HG03575 (cell line): ENCODE data around the gene PSMD2.
"Not testable (repeated sequence)": the region's sequence is repeated elsewhere in the genome, so short reads cannot be mapped to it uniquely, and the experiment has no call there.

Experiments
- ATAC-seq: cut with Tn5 transposase; IDR thresholded peaks from one replicate; pipeline ENCODE4 v1.9.1; 2021; ENCODE audit not compliant: unreplicated experiment, insufficient number of reproducible peaks, low FRiP score; ENCODE audit errors: extremely low read depth

PSMD2 gene

DNA sequence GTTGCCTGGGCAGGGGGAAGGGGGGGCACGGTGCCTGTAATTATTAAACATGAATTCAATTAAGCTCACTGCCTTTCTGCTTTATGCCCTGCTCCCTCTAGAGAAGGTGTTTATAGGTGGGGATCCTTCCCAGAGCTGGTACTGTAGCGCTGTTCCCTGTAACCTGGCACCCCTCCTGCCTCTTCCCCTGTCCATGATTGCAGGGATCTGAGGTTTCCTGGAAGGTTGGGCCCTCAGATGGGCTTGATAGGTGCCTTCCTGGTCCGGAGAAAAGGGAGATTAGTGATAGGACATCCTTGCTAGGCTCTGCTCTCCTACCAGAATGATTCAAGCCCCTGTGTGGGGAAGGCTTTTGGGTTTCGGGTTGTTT lies 36.2 kb downstream of the PSMD2 start:
- ATAC-seq: no peak

DNA sequence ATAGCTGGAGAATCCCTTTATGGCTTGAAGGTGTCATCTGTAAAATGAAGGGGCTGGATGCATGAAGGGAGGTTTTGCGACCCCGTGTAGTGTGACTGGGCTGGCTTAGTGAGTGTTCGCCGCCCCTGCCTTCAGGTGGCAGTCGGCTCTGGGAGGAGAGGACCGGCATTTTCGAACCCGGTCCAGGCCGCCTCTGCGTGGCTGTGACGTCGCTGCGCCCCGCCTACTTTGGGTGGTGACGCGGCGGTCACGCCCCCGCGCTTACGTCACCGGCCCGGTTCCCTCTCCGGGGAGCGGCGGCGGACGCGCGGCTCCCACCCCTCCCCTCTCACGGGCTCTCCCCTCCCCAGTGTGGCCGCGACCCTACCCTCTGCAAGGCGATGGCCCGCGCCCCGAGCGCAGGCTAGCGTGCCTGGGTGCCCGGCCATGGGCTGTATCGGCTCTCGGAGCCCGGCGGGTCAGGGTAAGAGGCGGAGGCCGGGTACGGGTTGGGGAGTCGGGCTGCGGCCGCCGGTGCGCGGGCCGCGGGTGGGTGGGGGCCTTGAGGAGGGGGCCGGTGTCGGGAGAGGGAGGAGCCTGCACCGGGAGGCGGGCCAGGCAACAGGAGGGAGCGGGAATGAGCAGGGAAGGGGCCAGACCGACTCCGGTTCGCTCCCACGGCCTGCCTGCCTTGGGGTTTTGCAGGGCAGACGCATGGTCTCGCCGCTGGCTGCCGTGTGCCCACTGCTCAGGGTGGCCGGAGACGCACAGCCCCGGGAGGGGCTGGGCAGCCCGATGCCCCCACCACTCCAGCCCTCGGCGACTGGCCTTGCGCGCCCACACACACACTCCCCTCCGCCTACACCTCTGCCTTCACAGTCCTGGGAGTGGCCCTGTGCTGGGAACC lies 36.9 kb downstream of the PSMD2 start:
- no peak for ATAC-seq

DNA sequence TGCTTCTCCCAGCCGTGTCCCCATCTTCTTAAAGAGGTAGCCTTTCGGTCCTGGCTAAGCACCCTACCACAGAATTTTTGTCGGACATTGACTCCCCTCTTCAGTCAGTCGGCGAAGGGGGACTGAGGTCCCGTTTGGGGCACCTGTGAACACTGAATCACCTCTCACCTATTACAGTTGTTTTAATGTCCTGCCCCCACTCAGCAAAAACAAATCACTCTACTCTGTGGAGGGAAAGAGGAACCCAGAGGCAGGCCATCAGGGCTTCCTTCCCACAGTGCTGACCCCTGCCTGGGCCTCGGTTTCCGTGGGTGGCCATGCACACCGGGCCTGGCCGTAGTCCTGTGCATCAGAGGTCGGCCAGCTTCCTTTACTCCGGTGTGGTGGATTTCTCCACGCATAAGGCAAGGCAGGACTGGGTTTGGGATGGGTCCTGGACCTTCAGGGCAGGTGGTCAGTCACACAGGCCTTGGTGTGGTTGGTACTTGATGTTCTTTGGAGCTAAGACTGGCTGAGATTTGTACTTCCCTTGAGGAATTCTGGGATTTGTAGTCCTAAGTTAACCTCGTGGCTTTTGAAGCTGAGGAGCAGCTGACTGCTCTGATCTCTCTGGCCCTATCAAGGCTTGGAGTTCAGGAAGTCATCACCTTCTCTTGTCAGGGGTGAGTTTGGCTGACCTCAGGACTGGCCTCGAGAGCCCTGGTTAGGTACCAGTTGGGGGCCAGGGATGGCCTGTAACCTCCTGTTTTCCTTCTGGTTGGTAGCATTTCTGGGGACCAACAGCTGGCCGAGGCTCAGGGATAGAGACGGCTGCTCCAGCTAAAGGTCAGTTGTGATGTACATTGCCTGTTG lies 37.7 kb downstream of the PSMD2 start:
- no peak for ATAC-seq

DNA sequence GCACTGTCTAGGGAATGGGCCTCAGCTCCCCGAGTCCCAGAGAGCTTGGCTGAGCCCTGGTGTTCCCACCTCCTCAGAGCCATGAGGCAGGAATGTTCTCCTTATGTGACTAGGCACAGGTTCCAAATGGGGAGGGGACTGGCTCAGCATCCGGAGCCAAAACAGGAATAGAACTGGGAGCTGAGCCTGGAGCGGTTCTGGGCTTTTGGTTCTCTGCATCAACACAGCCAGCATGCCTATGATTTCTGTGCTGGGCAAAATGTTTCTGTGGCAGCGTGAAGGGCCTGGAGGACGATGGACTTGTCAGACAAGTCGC lies 38.3 kb downstream of the PSMD2 start, which contains the start of gene FAM131A:
Gene FAM131A, plus strand, starts transcription at position 202 of the 316 bp plus-strand sequence. Its CDS starts 31 bp downstream, at position 233.
- ATAC-seq: no peak

DNA sequence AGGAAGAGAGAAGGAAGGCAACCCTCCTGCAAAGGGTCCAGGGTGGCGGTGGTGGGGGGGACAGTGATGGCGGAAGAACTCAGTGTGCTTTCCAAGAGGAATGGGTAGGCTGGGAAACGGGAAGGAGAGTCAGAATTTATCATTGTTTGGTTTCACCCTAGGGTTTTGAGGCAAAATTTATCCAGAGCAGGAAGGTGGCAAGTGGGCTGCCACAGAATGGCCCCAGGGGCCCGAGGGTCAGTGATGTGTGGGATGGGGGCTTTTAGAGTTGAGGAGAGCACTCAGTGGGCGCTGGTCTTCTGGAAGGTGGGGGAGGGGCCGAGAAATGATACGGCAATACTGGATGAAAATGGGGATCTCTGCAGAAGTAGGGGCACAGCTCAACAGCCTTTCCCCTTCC lies 38.9 kb downstream of the PSMD2 start:
- no peak for ATAC-seq

DNA sequence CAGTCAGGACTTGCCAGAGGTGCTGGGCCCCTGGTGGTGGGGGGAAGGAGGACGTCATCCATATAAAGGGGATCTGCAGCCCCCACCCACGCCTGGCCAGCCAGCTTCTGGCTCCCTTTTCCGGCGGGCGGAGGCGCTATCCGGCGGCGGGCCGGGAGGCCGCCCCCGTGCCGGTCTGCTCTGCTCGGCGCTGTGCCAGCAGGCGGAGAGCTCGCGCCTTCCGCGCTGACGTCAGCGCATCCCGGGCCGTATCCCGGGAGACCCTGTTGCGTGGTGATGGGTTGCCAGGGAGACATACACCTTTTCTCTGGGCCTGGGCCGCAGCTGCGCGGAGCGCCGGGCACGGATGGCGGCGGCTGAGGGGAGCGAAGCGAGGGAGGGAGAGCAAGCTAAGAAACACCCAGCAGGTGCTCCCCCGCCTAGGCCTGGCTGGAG lies 39.5 kb downstream of the PSMD2 start:
- ATAC-seq: no peak

DNA sequence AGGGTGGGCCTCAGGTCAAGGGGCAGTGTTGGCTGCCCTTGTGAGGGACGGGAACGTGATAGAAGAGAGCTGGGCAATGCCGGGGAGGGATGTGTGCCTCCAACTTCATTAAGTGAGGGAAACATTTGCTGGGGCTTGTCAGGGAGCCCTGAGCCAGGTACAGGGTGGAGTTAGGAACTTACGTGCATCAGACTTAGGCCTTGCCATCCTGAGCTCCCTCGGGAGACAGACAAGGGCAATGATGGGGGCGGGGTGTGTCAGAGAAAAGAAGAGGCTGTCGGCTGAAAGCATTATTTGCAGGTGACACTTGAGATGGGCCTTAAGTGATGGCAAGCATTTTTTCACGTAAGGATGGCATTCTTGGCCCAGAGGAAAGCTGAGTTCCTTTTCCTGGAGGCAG lies 40.0 kb downstream of the PSMD2 start:
- ATAC-seq: no peak

DNA sequence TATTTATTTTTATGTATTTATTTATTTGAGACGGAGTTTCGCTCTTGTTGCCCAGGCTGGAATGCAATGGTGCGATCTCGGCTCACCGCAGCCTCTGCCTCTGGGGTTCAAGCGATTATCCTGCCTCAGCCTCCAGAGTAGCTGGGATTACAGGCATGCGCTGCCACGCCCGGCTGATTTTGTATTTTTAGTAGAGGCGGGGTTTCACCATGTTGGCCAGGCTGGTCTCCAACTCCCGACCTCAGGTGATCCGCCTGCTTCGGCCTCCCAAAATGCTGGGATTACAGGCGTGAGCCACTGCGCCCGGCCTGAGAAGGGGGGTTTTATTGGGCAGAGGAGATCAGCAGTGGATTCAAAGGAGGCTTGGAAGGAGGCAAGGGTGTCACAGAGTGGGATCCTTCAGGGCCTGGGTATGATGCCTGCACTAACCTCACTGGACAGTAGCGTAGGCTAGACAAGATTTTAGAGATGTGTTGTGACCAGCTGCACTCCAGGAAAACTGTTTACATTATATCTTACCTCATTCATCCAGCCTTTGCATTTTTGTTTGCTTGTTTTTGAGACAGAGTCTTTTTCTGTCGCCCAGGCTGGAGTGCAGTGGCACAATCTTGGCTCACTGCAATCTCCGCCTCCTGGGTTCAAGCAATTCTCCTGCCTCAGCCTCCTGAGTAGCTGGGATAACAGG lies 40.6 kb downstream of the PSMD2 start:
- ATAC-seq: not testable (repeated sequence)

DNA sequence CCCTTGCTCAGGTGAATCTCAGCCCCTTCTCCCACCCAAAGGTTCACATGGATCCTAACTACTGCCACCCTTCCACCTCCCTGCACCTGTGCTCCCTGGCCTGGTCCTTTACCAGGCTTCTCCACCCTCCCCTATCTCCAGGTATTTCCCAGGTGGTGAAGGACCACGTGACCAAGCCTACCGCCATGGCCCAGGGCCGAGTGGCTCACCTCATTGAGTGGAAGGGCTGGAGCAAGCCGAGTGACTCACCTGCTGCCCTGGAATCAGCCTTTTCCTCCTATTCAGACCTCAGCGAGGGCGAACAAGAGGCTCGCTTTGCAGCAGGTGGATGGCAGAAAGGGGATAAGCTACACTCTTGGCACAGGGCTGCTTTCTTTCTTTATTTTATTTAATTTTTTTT lies 42.9 kb downstream of the PSMD2 start:
- no peak for ATAC-seq

DNA sequence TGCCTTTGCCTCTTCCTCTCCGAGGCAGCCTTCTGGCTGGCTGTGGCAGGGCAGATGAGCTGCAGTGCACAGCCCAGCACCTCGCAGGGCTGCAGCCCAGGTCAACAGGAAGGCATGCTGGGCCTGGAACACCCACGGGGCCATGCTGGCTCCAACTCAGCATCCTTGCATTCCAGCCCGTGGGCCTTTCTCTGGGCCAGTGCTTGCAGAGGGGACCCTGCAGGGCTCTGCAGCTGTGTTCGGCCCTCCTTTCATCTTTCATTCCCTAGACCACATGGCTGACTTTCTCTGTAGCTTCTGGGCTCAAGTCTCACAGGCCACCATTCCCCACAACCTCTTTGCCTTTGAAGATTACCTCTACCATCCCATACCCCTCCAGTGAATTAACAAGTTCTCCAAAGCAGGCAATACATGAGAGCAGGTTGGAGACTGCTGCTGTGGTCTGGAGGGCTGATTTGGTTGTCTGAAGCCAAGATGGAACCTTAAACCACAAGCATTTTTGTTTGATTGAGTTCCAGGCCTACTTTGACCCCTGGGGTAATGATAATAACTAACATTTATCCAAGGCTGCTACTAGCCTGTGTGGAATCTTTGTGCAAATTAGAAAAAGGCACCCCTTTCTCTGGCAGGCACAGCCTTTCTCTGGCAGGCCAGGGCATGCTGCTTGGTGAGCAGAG lies 44.3 kb downstream of the PSMD2 start:
- ATAC-seq: no peak

DNA sequence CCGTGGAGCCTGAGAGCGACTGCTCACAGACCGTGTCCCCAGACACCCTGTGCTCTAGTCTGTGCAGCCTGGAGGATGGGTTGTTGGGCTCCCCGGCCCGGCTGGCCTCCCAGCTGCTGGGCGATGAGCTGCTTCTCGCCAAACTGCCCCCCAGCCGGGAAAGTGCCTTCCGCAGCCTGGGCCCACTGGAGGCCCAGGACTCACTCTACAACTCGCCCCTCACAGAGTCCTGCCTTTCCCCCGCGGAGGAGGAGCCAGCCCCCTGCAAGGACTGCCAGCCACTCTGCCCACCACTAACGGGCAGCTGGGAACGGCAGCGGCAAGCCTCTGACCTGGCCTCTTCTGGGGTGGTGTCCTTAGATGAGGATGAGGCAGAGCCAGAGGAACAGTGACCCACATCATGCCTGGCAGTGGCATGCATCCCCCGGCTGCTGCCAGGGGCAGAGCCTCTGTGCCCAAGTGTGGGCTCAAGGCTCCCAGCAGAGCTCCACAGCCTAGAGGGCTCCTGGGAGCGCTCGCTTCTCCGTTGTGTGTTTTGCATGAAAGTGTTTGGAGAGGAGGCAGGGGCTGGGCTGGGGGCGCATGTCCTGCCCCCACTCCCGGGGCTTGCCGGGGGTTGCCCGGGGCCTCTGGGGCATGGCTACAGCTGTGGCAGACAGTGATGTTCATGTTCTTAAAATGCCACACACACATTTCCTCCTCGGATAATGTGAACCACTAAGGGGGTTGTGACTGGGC lies 45.7 kb downstream of the PSMD2 start:
- no peak for ATAC-seq

DNA sequence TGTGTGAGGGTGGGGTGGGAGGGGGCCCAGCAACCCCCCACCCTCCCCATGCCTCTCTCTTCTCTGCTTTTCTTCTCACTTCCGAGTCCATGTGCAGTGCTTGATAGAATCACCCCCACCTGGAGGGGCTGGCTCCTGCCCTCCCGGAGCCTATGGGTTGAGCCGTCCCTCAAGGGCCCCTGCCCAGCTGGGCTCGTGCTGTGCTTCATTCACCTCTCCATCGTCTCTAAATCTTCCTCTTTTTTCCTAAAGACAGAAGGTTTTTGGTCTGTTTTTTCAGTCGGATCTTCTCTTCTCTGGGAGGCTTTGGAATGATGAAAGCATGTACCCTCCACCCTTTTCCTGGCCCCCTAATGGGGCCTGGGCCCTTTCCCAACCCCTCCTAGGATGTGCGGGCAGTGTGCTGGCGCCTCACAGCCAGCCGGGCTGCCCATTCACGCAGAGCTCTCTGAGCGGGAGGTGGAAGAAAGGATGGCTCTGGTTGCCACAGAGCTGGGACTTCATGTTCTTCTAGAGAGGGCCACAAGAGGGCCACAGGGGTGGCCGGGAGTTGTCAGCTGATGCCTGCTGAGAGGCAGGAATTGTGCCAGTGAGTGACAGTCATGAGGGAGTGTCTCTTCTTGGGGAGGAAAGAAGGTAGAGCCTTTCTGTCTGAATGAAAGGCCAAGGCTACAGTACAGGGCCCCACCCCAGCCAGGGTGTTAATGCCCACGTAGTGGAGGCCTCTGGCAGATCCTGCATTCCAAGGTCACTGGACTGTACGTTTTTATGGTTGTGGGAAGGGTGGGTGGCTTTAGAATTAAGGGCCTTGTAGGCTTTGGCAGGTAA lies 46.5 kb downstream of the PSMD2 start:
- no peak for ATAC-seq

DNA sequence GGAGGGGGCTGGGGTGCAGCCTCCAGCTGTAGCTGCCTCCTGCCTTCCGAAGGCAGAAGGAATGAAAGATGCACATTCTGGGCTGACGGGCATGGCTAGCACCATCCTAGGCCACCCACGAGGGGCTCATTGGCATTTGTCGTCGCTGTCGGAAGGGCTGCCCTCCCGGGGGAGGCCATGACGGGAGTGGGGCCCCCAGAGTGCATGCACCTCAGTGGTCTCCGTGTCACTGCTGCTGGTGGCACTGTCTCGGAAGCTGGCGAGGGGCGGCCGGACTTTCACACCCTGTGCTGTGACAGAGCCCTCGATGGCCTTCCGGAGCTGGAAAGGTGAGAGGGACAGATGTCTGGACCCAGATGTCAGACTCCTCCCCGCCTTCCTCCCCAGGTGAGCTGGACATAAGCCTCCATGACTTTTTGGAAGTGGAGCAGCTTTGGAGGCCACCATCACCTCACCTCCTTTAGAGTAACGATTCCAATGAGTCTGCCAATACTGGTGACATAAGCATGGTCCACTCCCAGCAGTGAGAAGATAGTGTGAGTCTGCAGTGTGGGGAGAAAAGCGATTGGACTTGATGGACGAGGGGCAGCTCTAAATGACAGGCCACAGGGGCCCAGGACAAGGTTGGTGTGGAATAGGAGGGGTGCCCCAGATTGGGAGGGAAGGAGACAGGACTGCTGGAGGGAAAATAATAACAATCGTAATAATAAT lies 47.6 kb downstream of the PSMD2 start:
- no peak for ATAC-seq

DNA sequence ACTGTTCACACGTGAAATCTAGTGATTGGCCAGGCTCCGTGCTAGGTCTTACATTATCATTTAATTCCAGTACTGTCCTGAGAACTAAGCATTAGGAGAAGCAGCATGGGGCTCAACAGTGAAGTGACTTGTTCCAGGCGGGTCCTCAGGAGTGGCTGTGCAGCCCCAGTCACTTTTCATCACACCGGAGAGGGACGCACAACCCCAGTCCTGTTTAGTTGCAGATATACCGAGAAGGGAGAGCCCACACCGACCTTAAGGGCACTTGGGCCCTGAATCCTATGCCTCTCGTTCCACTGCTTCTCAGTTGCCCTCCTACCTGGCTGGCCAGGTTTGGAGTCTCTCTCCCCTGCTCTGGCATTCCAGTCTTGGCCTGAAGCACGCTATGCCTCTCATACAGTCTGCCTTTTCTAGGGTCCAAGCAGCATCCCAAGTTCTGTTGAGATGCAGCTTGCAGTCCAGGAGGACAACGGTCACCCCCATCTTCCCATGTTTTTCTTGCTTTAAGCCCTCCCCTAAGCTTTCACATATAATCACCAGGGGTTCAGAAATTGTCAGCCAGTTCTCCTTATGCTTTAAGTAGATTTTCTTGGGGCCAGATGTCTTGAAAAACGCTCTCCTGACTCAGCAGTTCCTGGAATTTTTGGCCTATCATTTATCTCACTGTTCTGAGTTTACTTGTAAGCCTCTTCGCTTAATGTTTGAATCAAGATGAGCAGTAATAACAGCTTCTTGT lies 48.4 kb downstream of the PSMD2 start:
- ATAC-seq: no peak

DNA sequence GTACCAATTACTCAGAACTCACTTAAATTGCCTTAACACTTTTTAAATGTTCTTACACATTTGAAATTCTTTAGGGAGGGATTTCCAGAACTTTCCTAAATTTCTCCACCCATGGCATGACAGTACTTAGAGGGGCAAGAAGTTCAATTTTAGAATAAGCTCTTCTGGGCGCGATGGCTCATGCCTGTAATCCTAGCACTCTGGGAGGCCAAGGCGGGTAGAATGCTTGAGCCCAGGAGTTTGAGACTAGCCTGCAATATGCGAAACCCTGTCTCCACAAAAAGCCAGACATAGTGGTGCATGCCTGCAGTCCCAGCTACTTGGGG lies 49.0 kb downstream of the PSMD2 start:
- no peak for ATAC-seq

DNA sequence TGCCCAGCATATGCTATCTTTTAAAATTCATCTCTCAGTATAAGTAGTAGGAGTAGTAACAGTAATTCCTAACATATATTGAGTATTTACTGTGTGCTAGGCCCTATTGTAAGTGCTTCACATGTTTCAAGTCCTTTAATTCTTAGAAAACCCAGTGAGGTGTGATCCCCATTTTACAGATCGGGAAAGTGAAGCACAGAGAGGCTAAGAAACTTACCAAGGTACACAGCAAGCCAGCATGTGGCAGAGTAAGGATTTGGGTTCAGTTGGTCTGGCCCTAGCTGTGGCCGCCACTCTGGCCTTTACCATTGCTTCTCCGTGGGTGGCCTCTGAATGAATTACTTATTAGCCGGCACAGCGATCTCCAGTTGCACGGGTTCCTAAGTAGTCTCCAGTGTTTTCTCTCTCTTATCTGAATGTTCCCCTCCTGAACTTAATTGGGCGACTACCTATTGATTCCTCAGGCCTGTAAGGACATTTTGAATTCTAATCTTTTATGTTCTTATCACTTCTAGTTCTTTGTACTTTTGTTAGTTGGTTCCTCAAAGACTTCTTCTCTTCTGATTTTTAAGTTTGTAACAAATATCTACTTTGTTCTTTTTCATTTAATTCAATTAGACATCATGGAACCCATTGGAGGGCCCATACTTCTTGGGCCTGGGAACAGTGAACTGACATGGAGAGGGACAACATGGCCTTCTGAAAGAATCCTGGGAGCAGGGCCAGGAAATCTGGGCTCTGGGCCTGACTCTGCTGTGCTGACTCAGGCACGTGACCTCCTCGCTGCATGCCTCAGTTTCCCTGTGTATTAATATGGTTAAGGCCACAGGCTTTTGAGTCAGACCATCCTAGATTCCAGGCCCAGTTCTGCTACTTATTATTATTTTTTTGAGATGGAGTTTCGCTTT lies 50.8 kb downstream of the PSMD2 start:
- ATAC-seq: no peak
